Prostate gland (tissue), 2 donors: ENCODE data around the gene LANCL2.

Source experiments
- POLR2A ChIP-seq: fragments of 450-650 bp; IDR thresholded peaks from one replicate; pipeline ENCODE4 v1.6.1; 2016; ENCODE audit warnings: antibody characterized with exemption, mild to moderate bottlenecking
- POLR2AphosphoS5 ChIP-seq: sonication (generic); formaldehyde crosslinking; IDR thresholded peaks from one replicate; pipeline ENCODE4 v1.6.1; 2017; ENCODE audit warnings: antibody characterized with exemption
- TF ChIP-seq, protein P1 (sequence below), 4 experiments: fragments of 200-600 bp in 2 of 4; fragments of 450-650 bp in 2 of 4; sonication (generic) in 2 of 4; IDR thresholded peaks; 1 replicate in 3 of 4; 2 replicates in 1 of 4; pipeline ENCODE4 v1.5.1; 2016 to 2019; ENCODE audit warnings: antibody characterized with exemption in 4 of 4, mild to moderate bottlenecking in 2 of 4, moderate library complexity in 2 of 4

DNA sequence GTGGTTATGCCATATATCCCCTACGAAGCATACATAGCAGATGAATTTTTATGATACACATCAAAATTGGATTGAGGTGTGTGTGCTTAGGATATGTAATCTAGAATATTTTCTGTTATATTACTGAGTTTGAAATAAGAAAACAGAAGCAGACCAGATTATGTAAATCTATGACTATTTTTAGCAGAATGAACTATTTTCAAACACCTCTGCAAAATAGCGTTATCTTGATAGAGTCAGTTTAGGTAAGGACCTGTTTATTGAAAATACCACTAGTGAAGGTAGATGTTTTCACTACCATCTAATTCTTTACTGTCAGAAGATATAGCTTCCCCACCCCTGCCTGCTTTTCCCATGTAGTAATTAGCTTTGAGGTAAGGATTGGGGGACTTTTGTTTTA is 9.1 kb downstream of the LANCL2 start:
- no peak for TF ChIP-seq POLR2A
- no peak for TF ChIP-seq POLR2AphosphoS5
- TF ChIP-seq, protein P1, sequence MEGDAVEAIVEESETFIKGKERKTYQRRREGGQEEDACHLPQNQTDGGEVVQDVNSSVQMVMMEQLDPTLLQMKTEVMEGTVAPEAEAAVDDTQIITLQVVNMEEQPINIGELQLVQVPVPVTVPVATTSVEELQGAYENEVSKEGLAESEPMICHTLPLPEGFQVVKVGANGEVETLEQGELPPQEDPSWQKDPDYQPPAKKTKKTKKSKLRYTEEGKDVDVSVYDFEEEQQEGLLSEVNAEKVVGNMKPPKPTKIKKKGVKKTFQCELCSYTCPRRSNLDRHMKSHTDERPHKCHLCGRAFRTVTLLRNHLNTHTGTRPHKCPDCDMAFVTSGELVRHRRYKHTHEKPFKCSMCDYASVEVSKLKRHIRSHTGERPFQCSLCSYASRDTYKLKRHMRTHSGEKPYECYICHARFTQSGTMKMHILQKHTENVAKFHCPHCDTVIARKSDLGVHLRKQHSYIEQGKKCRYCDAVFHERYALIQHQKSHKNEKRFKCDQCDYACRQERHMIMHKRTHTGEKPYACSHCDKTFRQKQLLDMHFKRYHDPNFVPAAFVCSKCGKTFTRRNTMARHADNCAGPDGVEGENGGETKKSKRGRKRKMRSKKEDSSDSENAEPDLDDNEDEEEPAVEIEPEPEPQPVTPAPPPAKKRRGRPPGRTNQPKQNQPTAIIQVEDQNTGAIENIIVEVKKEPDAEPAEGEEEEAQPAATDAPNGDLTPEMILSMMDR (IDR thresholded peaks at IDR 0.05): no peak
